GM18868 (cell line): Measurements from ENCODE around the gene TMEM54.

ENCODE experiments used
- ATAC-seq: cut with Tn5 transposase; IDR thresholded peaks from one replicate; pipeline ENCODE4 v1.9.1; 2021; ENCODE audit warnings: mild to moderate bottlenecking, moderate library complexity; ENCODE audit not compliant: unreplicated experiment

TMEM54 gene

DNA sequence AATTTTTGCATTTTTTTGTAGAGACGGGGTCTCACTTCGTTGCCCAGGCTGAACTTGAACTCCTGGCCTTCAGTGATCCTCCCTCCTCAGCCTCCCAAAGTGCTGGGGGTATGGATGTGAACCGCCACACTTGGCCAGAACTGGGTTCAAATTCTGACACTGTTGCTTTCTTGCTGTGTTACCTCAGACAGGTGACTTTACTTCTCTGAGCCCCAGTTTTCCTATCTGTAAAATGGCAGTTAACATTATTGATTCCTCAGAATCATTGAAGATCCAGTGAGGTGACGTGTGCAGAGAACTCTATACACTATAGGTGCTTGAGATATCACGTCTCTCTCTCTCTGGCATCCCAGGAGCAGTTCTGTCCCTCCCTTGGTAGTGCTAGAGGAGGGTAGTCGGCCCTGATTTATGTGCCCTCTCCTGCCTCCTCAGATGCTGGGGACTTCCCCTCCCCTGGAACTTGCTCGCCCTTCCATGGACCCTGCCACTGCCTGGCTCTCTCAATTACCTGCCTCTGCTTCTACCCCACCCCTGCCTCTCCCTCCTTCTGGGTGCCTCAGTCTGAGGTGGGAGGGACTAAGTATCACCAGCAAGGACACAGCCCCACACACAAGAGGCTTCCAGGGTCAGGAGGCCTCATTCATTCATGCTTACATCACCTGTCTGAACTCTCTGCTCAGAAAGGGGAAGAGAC lies 17.7 kb downstream of the TMEM54 start:
- no peak for ATAC-seq

- ATAC-seq, result no peak
Observed at GRCh38 chr1:32881871-32882850, 19.0 kb downstream of the TMEM54 start.

GRCh38 chr1:32881291-32881690 lies 19.9 kb downstream of the TMEM54 start:
- ATAC-seq, result no peak

DNA sequence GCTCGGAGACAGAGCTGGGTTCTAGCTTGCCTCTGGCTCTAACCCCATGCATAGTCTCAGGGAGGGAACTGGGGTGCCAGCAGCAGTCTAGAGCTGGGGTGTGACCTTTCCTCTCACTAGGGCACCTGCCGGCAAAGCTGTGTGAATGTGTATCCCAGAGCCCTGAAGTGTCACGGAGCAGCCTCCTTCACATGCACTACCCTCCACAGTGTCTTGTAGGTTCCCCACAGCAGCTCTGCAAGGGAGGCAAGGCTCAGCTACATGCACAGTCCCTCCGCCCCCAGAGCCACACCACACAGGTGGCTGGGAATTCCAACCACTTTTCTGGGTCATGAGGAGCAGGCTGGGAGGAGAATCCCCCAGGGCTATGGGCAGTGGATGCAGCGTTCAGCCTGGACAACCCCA lies 22.6 kb downstream of the TMEM54 start:
- ATAC-seq, result no peak

DNA sequence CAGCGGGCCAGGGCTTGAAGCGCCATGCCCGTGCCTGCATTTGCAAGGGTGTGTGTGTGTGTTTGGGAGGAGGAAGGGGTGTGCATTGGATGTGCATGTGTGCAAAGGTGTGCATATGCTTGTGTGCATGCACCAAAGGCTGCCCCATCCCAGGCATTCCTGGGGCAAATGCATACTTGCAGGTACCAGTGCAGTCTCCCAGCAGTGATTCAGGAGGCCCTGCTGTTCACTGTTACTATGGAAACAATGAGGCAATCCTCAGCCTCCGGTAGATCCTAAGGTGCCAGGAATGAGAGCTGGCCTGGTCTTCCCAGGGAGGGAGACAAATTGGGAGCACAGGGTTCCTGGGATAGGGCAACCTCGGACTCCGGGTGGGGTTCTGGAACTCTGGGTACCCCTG lies 23.0 kb downstream of the TMEM54 start:
- no peak for ATAC-seq

GRCh38 chr1:32877211-32878110 lies 23.7 kb downstream of the TMEM54 start:
- no peak for ATAC-seq

DNA sequence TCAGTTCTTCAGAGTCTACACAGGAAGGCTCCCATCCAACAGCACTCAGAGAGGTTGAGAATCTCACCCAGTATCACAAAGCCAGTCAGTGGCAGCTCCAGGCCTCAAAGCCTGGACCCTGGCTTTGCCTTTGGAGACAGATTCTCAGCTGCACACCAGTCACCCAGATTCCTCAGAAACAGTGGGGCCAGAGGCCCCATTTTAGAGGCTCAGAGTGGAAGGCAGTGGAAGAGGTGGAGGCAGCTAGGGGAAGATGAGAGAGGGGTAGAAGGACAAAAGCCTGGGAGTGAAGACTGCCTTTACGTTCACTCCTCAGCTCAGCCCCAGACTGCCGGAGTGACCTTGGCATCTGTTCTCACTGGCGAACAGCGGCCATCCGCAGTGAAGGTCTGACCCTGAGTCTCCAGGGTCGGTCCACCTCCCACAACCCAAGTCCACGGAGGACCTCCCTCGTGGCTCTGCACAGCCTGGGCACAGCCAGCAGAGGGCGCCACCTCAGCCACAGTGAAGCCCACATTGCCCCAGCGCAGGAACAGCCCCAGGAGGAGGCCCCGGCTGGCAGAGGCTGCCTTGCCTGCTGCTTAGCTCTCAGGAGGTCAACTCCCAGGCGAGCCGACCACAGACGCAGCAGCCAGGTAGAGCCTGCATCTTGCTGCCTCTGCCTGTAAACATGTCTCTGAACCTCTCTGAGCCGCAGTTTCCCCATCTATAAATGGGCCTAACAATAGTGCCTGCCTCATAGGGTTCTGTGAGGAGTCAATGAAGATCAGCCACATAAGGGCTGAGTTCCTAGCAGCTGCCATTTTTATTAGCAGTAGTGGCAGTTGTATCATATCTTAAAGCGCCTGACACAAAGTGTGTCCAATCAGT lies 24.6 kb downstream of the TMEM54 start:
- ATAC-seq, result no peak

DNA sequence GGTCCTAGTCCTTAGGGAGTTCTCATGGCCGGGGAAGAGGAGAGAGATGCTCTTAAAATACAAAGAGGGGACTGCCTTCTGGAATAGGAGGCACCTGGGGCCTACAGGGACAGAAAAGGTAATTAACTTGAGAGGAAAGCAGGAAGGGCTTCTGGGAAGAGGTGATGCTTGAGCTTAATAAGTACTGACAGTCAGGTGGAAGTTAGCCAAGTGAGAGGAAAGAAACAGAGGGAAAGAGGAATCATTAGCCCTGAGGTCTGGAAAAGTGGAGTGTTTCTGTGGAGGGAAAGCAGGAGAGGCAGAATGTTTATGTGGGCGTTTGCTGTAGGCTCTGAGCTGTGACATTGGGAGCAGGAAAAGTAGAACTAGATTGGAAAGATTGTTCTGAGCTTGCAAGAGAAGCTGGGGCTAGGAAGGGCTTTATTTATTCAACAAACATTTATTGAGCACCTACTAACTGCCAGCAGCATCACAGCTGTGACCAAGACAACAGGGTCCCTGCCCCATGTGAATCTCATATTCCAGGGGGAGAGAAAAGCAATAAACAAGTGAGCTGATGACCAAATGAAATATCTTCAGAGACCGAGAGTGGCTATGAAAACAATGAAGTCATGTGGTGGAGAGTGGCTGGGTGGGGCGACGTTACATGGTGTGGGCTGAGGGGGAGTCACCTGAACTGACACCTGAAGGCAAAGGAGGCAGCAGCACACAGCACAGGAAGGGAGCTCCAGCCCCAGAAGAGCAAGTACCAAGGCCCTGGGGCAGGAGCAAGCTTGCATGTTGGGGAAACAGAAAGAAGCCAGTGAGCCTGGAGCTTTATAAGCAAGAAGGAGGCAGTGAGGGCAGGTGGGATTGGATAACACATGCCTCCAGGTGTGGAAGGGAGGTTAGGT lies 26.1 kb downstream of the TMEM54 start:
- ATAC-seq, result no peak

DNA sequence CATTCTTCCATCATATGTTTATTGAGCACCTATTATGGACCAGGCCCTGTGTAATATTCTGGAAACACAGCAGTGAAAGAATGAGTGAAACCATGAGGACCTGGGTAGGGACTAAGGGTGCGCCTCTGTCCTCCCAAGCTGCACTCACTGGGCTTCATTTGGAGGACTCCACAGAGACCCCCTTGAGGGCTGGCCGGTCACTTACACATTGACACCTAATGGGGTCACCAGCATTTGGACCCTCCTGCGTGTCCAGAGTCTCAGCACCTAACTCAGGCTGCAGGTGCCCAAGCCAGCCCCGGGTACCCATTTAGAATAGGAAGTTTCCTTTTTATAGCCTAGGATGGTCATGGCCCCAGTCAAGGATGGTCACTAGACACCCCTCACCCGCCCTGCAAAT lies 27.7 kb downstream of the TMEM54 start:
- no peak for ATAC-seq

DNA sequence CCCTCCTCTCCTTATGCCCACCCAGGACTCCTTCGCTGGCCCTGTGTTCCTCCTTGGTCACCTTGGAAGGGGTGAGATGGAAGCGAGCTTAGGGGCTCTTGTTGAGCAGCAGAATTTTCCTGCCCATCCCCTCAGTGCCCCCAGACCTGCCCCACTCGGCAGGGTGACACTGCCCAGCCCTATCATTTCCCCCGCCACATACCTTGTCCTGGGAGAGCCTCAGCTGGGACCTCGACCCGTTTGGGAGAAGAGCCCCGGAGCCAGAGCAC lies 29.1 kb downstream of the TMEM54 start:
- no peak for ATAC-seq

DNA sequence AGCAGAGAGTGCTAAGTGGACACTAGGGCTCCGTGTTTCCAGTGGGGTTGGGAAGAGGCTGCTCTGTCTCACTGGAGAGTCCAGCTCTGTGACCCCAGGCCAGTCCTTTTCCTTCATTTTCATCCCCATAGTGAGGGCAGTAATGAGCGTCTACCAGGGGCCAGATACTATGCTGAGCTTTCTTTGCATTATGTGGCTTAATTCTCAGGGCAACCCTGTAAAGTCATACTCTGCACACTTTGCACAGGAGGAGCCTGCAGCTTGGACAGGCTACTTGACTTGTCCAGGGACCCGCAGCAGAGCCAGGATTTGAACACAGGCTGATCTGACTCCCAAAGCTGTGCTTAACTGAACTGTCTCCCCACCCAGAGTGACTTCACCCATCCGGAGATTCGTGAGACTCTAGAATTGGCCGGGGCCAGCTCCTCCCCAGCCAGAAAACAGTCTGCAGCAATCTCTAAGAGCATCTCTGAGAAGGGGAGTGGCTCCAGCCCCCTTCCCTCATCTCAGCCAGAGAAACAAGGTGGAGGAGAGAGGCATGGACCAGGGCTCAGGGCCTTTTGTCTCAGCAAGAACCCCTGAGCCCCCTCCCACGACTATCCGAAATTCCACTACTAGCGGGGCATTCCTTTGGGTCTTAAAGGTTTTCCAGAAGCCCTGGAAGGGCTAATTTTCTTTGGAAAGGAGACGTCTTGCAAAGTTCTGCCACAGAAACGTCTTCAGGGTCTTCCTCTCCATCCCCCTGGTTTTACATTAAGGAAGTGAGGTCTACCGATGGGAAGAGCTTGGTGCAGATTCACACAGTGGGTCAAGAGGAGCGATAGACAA lies 29.6 kb downstream of the TMEM54 start:
- ATAC-seq, result no peak

GRCh38 chr1:32870615-32871363 lies 30.4 kb downstream of the TMEM54 start, which contains the start of gene FNDC5:
Gene FNDC5, minus strand, starts transcription at chr1:32870912.
- no peak for ATAC-seq

DNA sequence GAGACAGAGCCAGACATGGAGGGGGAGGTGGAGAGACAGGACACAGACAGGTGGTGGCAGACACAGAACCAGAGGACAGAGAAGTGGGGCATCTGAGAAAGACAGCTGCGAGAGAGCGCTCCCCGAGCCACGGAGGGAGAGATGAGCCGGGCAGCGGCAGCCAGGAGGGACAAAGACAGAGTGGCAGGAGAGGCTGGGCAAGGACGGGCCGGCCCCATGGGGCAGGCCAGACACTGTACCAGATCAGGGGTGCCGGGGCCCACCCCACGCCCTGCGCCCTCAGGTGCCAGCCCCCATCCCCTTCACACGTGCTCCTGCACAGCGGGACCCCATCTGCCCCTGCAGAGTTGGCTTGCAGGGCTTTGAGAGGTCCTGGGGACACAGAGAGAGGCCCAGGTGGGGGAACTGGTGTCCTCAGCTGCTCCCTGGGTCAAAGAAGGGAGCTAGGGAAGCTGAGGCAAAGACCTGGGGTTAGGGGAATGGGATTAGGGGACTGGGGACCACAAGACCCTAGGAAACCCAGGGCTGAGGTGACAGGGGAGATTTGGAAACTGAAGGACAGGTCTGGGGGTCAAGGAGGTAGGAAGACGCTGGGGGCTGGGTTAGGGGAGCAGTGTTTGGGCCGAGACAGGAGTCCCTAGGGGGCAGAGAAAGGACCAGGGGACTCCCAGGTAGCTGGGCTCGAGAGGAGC lies 31.1 kb downstream of the TMEM54 start:
- no peak for ATAC-seq

GRCh38 chr1:32868806-32869455 lies 32.3 kb downstream of the TMEM54 start:
- ATAC-seq, result no peak

DNA sequence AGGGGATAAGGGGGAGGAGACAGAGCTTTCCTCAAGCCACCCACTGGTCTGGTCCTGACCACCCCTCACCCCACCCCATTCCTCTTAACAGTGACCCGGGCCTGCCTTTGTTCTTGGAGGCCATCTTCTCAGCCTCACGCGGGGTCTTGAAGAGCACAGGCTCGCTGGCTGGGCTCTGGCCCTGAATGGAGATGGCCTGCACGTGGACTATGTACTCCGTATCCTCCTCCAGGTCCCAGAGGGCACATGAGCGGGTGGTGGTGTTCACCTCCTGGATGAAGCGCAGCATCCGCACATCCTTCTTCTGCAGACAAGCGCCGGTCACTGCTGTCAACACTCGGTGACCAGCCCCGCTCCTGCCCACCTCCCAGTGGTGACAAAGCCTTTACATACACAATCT lies 33.1 kb downstream of the TMEM54 start:
- no peak for ATAC-seq

- ATAC-seq, result no peak
Observed at GRCh38 chr1:32867671-32868070, 33.5 kb downstream of the TMEM54 start.

GRCh38 chr1:32867151-32867550 lies 34.0 kb downstream of the TMEM54 start:
- no peak for ATAC-seq
